Left lung (tissue), 10 donors: Measurements from ENCODE around the gene MOB3B. TPM values are rescaled to one million over a fixed set of nuclear protein-coding genes. Genes with fewer than 3 reads are reported as not detected.

Source experiments
- ATAC-seq: fragments of 200-7000 bp; cut with Tn5 transposase; one replicate; pipeline ENCODE4 v1.9.1; 2020; ENCODE audit warnings: moderate library complexity
- DNase-seq, 4 donors: peaks; one replicate each; pipeline ENCODE4 v3.0.0-alpha.2; 2013 to 2020
- H3K27ac ChIP-seq, 2 donors: fragments of 200-600 bp; sonication (generic) in 1 of 2; one replicate each; pipeline versions ENCODE4 v1.5.0 to v1.8.0; 2020 to 2021
- H3K27me3 ChIP-seq, 2 donors: fragments of 200-600 bp; sonication (generic) in 1 of 2; one replicate each; pipeline versions ENCODE4 v1.5.0 to v1.8.0; 2020 to 2021
- H3K36me3 ChIP-seq, 2 donors: fragments of 200-600 bp; sonication (generic) in 1 of 2; one replicate each; pipeline versions ENCODE4 v1.5.0 to v1.8.0; 2020 to 2021
- H3K4me1 ChIP-seq, 2 donors: fragments of 200-600 bp; one replicate each; pipeline ENCODE4 v1.8.0; 2021
- H3K4me3 ChIP-seq, 2 donors: fragments of 200-600 bp; sonication (generic) in 1 of 2; one replicate each; pipeline versions ENCODE4 v1.5.0 to v1.8.0; 2020 to 2021; ENCODE audit warnings: mild to moderate bottlenecking in 1 of 2
- H3K9me3 ChIP-seq, 2 donors: fragments of 200-600 bp; sonication (generic) in 1 of 2; one replicate each; pipeline versions ENCODE4 v1.5.0 to v1.8.0; 2020 to 2021
- CTCF ChIP-seq, 2 donors: fragments of 200-600 bp; sonication (generic) in 1 of 2; IDR thresholded peaks; one replicate each; pipeline versions ENCODE4 v1.5.0 to v1.8.0; 2021; ENCODE audit warnings: antibody characterized with exemption in 2 of 2
- intact Hi-C, 2 donors: fragments of 100-400 bp; cut with DNase I; formaldehyde crosslinking; loops; one replicate each; pipeline versions ENCODE4 v1.11.2 to v1.14.2; 2022
- polyA plus RNA-seq, 6 donors: library from polyadenylated mRNA; unstranded; fragments of 120-200 nt; gene quantifications; one replicate each; pipeline ENCODE4 v1.2.1, GENCODE V29; 2013; ENCODE audit not compliant: insufficient read length in 6 of 6
- total RNA-seq, 2 donors: library from RNA; stranded (reverse); fragmentation: NEBNext Ultra II Directional; extraction: Animal tissue kit (Norgen Biotek cat#: 25700); gene quantifications; one replicate each; pipeline ENCODE4 v1.2.1, GENCODE V29; 2021
- donor health status: DM: no; HTN: yes; CAD: no.
- donor health status: DM: no; HTN: no; CAD: no.

MOB3B gene
- total and polyA plus RNA-seq, 8 donors, result 7.2 to 18.3 (median 15.8) TPM

- peaks cover 0 to 88% of the 10 kb centered on the region in 2 donors for H3K36me3 ChIP-seq
- H3K9me3 ChIP-seq, result no peaks in the 10 kb centered on the region
- ATAC-seq (no peak), DNase-seq (no peak)
- no peaks in the 10 kb centered on the region for H3K27me3 ChIP-seq
- no peaks in the 10 kb centered on the region for H3K4me1 ChIP-seq
- no peak overlapping the region for H3K27ac ChIP-seq
- no peak for TF ChIP-seq CTCF (IDR thresholded peaks at IDR 0.05)
- no peak overlapping the region for H3K4me3 ChIP-seq
- intact Hi-C loops, result no loop called here
These were observed 28.7 kb upstream of the MOB3B start for GRCh38 chr9:27558307-27558706.

DNA sequence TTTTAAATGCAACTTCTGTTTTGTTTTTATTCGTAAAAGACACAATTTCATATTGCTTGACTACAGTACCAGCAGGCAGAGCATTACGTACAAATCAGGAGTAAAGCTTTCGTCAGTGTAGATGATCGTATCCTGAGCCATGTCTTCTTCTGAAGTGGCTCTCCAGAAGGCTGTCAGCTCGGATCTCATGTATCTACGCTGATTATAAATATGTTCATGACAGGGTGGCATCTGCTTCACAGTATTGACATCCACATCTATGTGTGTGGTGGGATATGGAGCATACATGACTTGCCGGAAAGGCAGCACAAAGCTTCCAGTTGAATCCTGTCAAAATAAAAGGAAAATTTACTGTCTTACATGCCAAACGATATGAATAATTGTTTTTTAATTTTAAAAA is 26.9 kb upstream of the MOB3B start:
- H3K27ac ChIP-seq, result no peak overlapping the region
- DNase-seq, result no peak
- H3K4me3 ChIP-seq, result no peak overlapping the region
- H3K36me3 ChIP-seq, result peaks cover 0 to 89% of the 10 kb centered on the region in 2 donors
- intact Hi-C loops, result no loop called here
- no peaks in the 10 kb centered on the region for H3K9me3 ChIP-seq
- H3K4me1 ChIP-seq, result no peaks in the 10 kb centered on the region
- H3K27me3 ChIP-seq, result no peaks in the 10 kb centered on the region
- no peak for ATAC-seq
- TF ChIP-seq CTCF (IDR thresholded peaks at IDR 0.05), result no peak

GRCh38 chr9:27554712-27555111 is 25.1 kb upstream of the MOB3B start:
- Histone ChIP-seq H3K4me1 (no peaks in the 10 kb centered on the region), H3K27me3 (no peaks in the 10 kb centered on the region), H3K4me3 (no peak overlapping the region), H3K27ac (no peak overlapping the region), H3K36me3 (peaks cover 0 to 86% of the 10 kb centered on the region in 2 donors), H3K9me3 (no peaks in the 10 kb centered on the region)
- TF ChIP-seq CTCF (IDR thresholded peaks at IDR 0.05), result no peak
- ATAC-seq (no peak), DNase-seq (no peak)
- intact Hi-C loops, result no loop called here

DNA sequence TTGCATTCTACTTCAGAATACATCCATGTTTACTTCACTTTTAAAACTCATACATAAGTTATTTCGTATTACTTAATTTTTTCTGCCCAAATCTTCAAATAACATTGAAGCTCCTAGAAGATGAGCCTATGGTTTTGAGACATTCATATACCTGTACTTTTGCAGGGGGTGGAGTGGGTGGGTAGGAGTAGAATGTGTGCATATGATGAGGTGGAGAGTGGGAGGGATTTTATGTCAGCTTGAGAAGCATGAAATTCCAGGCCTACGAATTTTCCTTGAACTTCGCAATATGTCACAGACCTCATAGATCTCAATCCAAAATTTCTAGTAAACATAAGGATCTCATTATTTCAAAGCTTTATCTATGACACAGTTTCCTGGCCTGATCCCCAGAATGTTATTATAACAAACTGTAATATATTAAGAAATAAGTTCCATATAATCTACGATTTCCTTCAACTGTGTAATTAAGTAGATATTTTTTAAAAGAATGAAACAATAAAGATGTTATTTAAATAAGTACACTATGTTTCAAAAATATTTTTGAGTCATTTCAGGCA is 19.7 kb upstream of the MOB3B start:
- Histone ChIP-seq H3K27ac (no peak overlapping the region), H3K27me3 (no peaks in the 10 kb centered on the region), H3K9me3 (no peaks in the 10 kb centered on the region), H3K4me1 (no peaks in the 10 kb centered on the region), H3K36me3 (peaks cover 0 to 79% of the 10 kb centered on the region in 2 donors), H3K4me3 (no peak overlapping the region)
- peak in 2 of 4 donors; percentile 47 to 67 for DNase-seq
- intact Hi-C loops, result loop anchor here in 1 of 2 donors (5.0 kb wide), 1 partner anchor 217 kb away; no protein-coding TSS in a partner anchor
- no peak for TF ChIP-seq CTCF (IDR thresholded peaks at IDR 0.05)
- ATAC-seq, result no peak

- peaks cover 0 to 80% of the 10 kb centered on the region in 2 donors for H3K36me3 ChIP-seq
These were observed 18.6 kb upstream of the MOB3B start for GRCh38 chr9:27548055-27548741.

More at GRCh38 chr9:27548055-27548741, 18.6 kb upstream of the MOB3B start:
- H3K9me3 ChIP-seq, result no peaks in the 10 kb centered on the region
- ATAC-seq (peak; percentile 92), DNase-seq (peak in 2 of 4 donors; percentile 58 to 60)
- peak; percentile 1 to 41 for TF ChIP-seq CTCF (IDR thresholded peaks at IDR 0.05)
- H3K27me3 ChIP-seq, result no peaks in the 10 kb centered on the region
- H3K4me1 ChIP-seq, result no peaks in the 10 kb centered on the region
- intact Hi-C loops, result loop anchor here in 1 of 2 donors (5.0 kb wide), 1 partner anchor 216 kb away; no protein-coding TSS in a partner anchor
- no peak overlapping the region for H3K4me3 ChIP-seq
- no peak overlapping the region for H3K27ac ChIP-seq
